ENCODE measurements around the gene DPYD.

DNA sequence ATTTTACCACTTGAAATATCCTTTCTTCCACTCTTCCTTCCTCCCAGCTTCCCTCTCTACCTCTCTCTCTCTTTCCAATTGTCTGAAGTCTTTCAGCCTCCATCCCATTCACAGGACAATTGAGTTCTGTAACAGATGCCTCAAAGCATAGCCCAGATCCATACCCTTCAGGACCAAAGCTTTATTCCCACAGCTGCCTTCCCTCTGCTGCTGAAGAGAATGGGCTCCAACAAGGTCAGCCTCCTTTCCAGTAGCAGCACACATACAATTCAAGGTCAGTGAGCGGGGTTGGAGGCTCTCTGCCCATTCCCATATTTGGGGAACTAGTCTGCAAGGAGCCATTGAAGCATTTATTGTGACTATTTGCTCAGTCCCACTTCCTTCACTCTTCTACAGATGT, 179.9 kb downstream of the DPYD start:
- TF ChIP-seq, protein P1, sequence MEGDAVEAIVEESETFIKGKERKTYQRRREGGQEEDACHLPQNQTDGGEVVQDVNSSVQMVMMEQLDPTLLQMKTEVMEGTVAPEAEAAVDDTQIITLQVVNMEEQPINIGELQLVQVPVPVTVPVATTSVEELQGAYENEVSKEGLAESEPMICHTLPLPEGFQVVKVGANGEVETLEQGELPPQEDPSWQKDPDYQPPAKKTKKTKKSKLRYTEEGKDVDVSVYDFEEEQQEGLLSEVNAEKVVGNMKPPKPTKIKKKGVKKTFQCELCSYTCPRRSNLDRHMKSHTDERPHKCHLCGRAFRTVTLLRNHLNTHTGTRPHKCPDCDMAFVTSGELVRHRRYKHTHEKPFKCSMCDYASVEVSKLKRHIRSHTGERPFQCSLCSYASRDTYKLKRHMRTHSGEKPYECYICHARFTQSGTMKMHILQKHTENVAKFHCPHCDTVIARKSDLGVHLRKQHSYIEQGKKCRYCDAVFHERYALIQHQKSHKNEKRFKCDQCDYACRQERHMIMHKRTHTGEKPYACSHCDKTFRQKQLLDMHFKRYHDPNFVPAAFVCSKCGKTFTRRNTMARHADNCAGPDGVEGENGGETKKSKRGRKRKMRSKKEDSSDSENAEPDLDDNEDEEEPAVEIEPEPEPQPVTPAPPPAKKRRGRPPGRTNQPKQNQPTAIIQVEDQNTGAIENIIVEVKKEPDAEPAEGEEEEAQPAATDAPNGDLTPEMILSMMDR (conservative IDR thresholded peaks at IDR 0.05 in 1 of 2, IDR thresholded peaks at IDR 0.05 in 1 of 2; ENCODE audit: extremely low read depth in 1 of 2, insufficient read depth in 1 of 2, low read depth in 1 of 2, low read length in 2 of 2) = no peak
- no peak for TF ChIP-seq EZH2 (IDR thresholded peaks at IDR 0.05; ENCODE audit: borderline replicate concordance, low read length)

Measured in mammary epithelial cell (primary cell).